Ishikawa (cell line): ENCODE measurements around the gene WWOX.

Experiments
- CEBPB ChIP-seq: IDR thresholded peaks from 2 replicates; pipeline ENCODE4 v1.6.1; 2012
- CREB1 ChIP-seq: IDR thresholded peaks from 2 replicates; pipeline ENCODE4 v1.6.1; 2012; ENCODE audit warnings: low read depth
- EP300 ChIP-seq: IDR thresholded peaks from 2 replicates; pipeline ENCODE4 v1.6.1; 2012; ENCODE audit warnings: borderline replicate concordance
- FOXM1 ChIP-seq: IDR thresholded peaks from 2 replicates; pipeline ENCODE4 v1.6.1; 2012; ENCODE audit warnings: low read depth, borderline replicate concordance
- NFIC ChIP-seq: IDR thresholded peaks from 2 replicates; pipeline ENCODE4 v1.6.1; 2012
- RAD21 ChIP-seq: IDR thresholded peaks from 2 replicates; pipeline ENCODE4 v1.6.1; 2012; ENCODE audit warnings: low read depth
- TAF1 ChIP-seq: IDR thresholded peaks from 2 replicates; pipeline ENCODE4 v1.6.1; 2012; ENCODE audit warnings: low read depth, mild to moderate bottlenecking
- TCF12 ChIP-seq: IDR thresholded peaks from 2 replicates; pipeline ENCODE4 v1.6.1; 2012; ENCODE audit warnings: low read depth
- TEAD4 ChIP-seq: IDR thresholded peaks from 2 replicates; pipeline ENCODE4 v1.6.1; 2012
- YY1 ChIP-seq: IDR thresholded peaks from 2 replicates; pipeline ENCODE4 v1.6.1; 2012; ENCODE audit warnings: low read depth
- ZBTB7A ChIP-seq: IDR thresholded peaks from 2 replicates; pipeline ENCODE4 v1.6.1; 2012; ENCODE audit warnings: low read depth
- TF ChIP-seq, protein P1 (sequence below): IDR thresholded peaks from 2 replicates; pipeline ENCODE4 v1.6.1; 2012; ENCODE audit warnings: low read depth, mild to moderate bottlenecking
- TF ChIP-seq, protein P2 (sequence below): IDR thresholded peaks from 2 replicates; pipeline ENCODE4 v1.6.1; 2012
- TF ChIP-seq, protein P3 (sequence below): IDR thresholded peaks from 2 replicates; pipeline ENCODE4 v1.6.1; 2012

DNA sequence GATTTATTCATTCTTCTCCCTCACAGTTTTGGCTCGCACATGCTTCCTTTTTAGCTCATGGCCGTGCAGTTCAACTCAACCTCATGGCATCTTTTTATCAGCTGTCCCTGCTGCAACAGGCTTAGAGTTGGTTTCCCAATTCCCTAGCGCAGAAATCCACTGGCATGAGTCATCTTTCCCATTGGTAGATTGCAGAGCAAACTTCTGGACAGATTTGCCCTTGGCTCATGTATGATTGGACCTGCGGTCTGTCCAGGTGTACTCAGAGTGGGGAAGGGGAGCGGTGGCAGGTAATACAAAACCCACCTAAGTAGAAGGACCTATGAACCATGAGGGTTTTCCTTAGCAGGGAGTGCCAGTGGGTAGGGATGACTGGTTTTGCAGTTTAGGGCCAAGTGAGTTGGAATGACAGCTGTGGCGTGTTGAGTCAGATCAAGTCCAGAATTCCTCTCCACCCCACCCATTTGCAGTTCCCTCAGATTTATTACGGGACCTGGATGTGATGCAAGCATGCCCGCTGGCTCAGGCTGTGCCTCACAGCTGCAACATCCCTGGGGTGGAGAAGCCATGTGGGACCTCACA lies 584.7 kb downstream of the WWOX start:
- TF ChIP-seq ZBTB7A (no peak), RAD21 (no peak), FOXM1 (no peak), TCF12 (no peak), CEBPB (no peak), YY1 (no peak), NFIC (no peak), TAF1 (no peak), EP300 (no peak), CREB1 (no peak), TEAD4 (no peak)
- TF ChIP-seq, protein P1, sequence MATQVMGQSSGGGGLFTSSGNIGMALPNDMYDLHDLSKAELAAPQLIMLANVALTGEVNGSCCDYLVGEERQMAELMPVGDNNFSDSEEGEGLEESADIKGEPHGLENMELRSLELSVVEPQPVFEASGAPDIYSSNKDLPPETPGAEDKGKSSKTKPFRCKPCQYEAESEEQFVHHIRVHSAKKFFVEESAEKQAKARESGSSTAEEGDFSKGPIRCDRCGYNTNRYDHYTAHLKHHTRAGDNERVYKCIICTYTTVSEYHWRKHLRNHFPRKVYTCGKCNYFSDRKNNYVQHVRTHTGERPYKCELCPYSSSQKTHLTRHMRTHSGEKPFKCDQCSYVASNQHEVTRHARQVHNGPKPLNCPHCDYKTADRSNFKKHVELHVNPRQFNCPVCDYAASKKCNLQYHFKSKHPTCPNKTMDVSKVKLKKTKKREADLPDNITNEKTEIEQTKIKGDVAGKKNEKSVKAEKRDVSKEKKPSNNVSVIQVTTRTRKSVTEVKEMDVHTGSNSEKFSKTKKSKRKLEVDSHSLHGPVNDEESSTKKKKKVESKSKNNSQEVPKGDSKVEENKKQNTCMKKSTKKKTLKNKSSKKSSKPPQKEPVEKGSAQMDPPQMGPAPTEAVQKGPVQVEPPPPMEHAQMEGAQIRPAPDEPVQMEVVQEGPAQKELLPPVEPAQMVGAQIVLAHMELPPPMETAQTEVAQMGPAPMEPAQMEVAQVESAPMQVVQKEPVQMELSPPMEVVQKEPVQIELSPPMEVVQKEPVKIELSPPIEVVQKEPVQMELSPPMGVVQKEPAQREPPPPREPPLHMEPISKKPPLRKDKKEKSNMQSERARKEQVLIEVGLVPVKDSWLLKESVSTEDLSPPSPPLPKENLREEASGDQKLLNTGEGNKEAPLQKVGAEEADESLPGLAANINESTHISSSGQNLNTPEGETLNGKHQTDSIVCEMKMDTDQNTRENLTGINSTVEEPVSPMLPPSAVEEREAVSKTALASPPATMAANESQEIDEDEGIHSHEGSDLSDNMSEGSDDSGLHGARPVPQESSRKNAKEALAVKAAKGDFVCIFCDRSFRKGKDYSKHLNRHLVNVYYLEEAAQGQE, result no peak
- TF ChIP-seq, protein P2, sequence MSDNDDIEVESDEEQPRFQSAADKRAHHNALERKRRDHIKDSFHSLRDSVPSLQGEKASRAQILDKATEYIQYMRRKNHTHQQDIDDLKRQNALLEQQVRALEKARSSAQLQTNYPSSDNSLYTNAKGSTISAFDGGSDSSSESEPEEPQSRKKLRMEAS, result no peak
- TF ChIP-seq, protein P3, sequence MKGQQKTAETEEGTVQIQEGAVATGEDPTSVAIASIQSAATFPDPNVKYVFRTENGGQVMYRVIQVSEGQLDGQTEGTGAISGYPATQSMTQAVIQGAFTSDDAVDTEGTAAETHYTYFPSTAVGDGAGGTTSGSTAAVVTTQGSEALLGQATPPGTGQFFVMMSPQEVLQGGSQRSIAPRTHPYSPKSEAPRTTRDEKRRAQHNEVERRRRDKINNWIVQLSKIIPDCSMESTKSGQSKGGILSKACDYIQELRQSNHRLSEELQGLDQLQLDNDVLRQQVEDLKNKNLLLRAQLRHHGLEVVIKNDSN, result no peak
